ENCODE data around the gene HBZ.
"Not testable (repeated sequence)": the region's sequence is repeated elsewhere in the genome, so short reads cannot be mapped to it uniquely, and the experiment has no call there.

Gene HBZ

GRCh38 chr16:152141-153128, at the start of gene HBZ:
Gene HBZ, plus strand, starts transcription at chr16:152644. Its CDS starts 266 bp downstream, at chr16:152910.
- DNase-seq: no peak

- DNase-seq: no peak
These were observed 48.1 kb upstream of the HBZ start for GRCh38 chr16:104355-104754.

- DNase-seq: no peak
These were observed 47.5 kb upstream of the HBZ start for GRCh38 chr16:104928-105327.

GRCh38 chr16:105521-105920, 46.9 kb upstream of the HBZ start:
- DNase-seq: no peak

- peak; percentile 52 to 75 for DNase-seq
These were observed 45.7 kb upstream of the HBZ start for GRCh38 chr16:106623-107324.

- DNase-seq: no peak
These were observed 40.1 kb upstream of the HBZ start for GRCh38 chr16:112153-112840.

GRCh38 chr16:114327-114726, 38.1 kb upstream of the HBZ start:
- DNase-seq: no peak

- DNase-seq: no peak
These were observed 36.4 kb upstream of the HBZ start for GRCh38 chr16:116015-116414.

- DNase-seq: peak; percentile 65 to 84
These were observed 34.8 kb upstream of the HBZ start for GRCh38 chr16:117379-118365.

- DNase-seq: no peak
These were observed 33.6 kb upstream of the HBZ start for GRCh38 chr16:118857-119256.

GRCh38 chr16:119295-119694, 33.1 kb upstream of the HBZ start:
- no peak for DNase-seq

- no peak for DNase-seq
These were observed 32.5 kb upstream of the HBZ start for GRCh38 chr16:119835-120491.

- DNase-seq: no peak
These were observed 31.7 kb upstream of the HBZ start for GRCh38 chr16:120756-121155.

GRCh38 chr16:122361-122760, 30.1 kb upstream of the HBZ start:
- DNase-seq: no peak

GRCh38 chr16:123558-124350, 28.7 kb upstream of the HBZ start:
- DNase-seq: not testable (repeated sequence)

GRCh38 chr16:125011-125410, 27.4 kb upstream of the HBZ start:
- DNase-seq: no peak

- no peak for DNase-seq
These were observed 23.4 kb upstream of the HBZ start for GRCh38 chr16:129075-129474.

- DNase-seq: no peak
These were observed 21.8 kb upstream of the HBZ start for GRCh38 chr16:130533-131173.

- DNase-seq: no peak
These were observed 20.3 kb upstream of the HBZ start for GRCh38 chr16:132120-132519.

- DNase-seq: no peak
These were observed 18.7 kb upstream of the HBZ start for GRCh38 chr16:133716-134115.
